Right lobe of liver (tissue), 6 donors: ENCODE measurements around the gene GLIS1. TPM values are rescaled to one million over a fixed set of nuclear protein-coding genes. Genes with fewer than 3 reads are reported as not detected.

Source experiments
- ATAC-seq, 4 donors: fragments of 200-7000 bp; cut with Tn5 transposase; one replicate each; pipeline ENCODE4 v1.9.1; 2020; ENCODE audit warnings: mild to moderate bottlenecking in 4 of 4, moderate library complexity in 4 of 4
- DNase-seq, 3 donors: peaks; one replicate each; pipeline ENCODE4 v3.0.0-alpha.2; 2020
- H3K27ac ChIP-seq, 3 donors: fragments of 200-600 bp; one replicate each; pipeline ENCODE4 v1.8.0; 2022
- H3K27me3 ChIP-seq, 2 donors: fragments of 200-600 bp; one replicate each; pipeline ENCODE4 v1.8.0; 2022
- H3K36me3 ChIP-seq, 4 donors: fragments of 200-600 bp; sonication (generic) in 1 of 4; one replicate each; pipeline versions ENCODE4 v1.5.1 to v1.8.0; 2017 to 2022; ENCODE audit warnings: control low read depth in 1 of 4
- H3K4me1 ChIP-seq, 4 donors: fragments of 200-600 bp; sonication (generic) in 1 of 4; one replicate each; pipeline versions ENCODE4 v1.5.1 to v1.8.0; 2017 to 2022; ENCODE audit warnings: control low read depth in 1 of 4
- H3K4me3 ChIP-seq, 3 donors: fragments of 200-600 bp; one replicate each; pipeline ENCODE4 v1.8.0; 2022
- H3K9me3 ChIP-seq, 4 donors: fragments of 200-600 bp; sonication (generic) in 1 of 4; one replicate each; pipeline versions ENCODE4 v1.5.1 to v1.8.0; 2017 to 2022; ENCODE audit warnings: control low read depth in 1 of 4
- CTCF ChIP-seq, 4 donors: fragments of 200-600 bp in 3 of 4; fragments of 450-650 bp in 1 of 4; IDR thresholded peaks; one replicate each; pipeline versions ENCODE4 v1.5.1 to v1.8.0; 2016 to 2022; ENCODE audit warnings: antibody characterized with exemption in 4 of 4, mild to moderate bottlenecking in 2 of 4
- POLR2A ChIP-seq: fragments of 450-650 bp; IDR thresholded peaks from one replicate; pipeline ENCODE4 v1.6.1; 2017; ENCODE audit warnings: antibody characterized with exemption, mild to moderate bottlenecking
- WGBS: methylation state at CpG from one replicate; pipeline ENCODE4 v1.1.6; 2018; ENCODE audit warnings: low coverage, low lambda C conversion rate; ENCODE audit not compliant: insufficient coverage; ENCODE audit errors: missing lambda C conversion rate; 5-methylcytosine and 5-hydroxymethylcytosine counted together
- intact Hi-C, 2 donors: fragments of 100-400 bp; cut with DNase I; formaldehyde crosslinking; loops; one replicate each; pipeline versions ENCODE4 v1.11.2 to v1.14.1; 2022
- total RNA-seq, 6 experiments: library from RNA; depleted of rRNA in 2 of 6; stranded (reverse); fragments of >200 nt in 2 of 6; fragmentation: NEBNext Ultra II Directional in 3 of 6; extraction: Animal tissue kit (Norgen Biotek cat#: 25700) in 3 of 6; gene quantifications; one replicate each; pipeline versions ENCODE4 v1.1.0 to v1.2.4, GENCODE V29; 2016 to 2023
- donor health status: DM: no; HTN: yes; CAD: no.
- donor health status: DM: no; HTN: no; CAD: no.
- donor health status: DM: no; HTN: no; CAD: no.
- donor health status: DM: no; HTN: yes; CAD: no.
- donor health status: DM: no; HTN: yes; CAD: no.

GLIS1 gene
- total RNA-seq, 6 experiments from 2014 or later = not detected

- no peaks in the 10 kb centered on the region for H3K4me1 ChIP-seq
- intact Hi-C loops = no loop called here
- H3K9me3 ChIP-seq = no peaks in the 10 kb centered on the region
- H3K36me3 ChIP-seq = no peaks in the 10 kb centered on the region
- no peak for TF ChIP-seq CTCF (IDR thresholded peaks at IDR 0.05)
- no peak for TF ChIP-seq POLR2A
- H3K4me3 ChIP-seq = no peak overlapping the region
- ATAC-seq (no peak), DNase-seq (no peak)
- H3K27me3 ChIP-seq = no peaks in the 10 kb centered on the region
- H3K27ac ChIP-seq = no peak overlapping the region
- 85% methylated on average over 4 of the region's 4 CpGs for WGBS
Measured at GRCh38 chr1:53581476-53581875, 157.5 kb downstream of the GLIS1 start.

- Histone ChIP-seq H3K4me1 (no peaks in the 10 kb centered on the region), H3K36me3 (no peaks in the 10 kb centered on the region), H3K9me3 (no peaks in the 10 kb centered on the region), H3K27ac (no peak overlapping the region), H3K27me3 (no peaks in the 10 kb centered on the region), H3K4me3 (no peak overlapping the region)
- TF ChIP-seq CTCF (IDR thresholded peaks at IDR 0.05) = no peak
- TF ChIP-seq POLR2A = no peak
- WGBS = 88% methylated on average over 7 of the region's 9 CpGs
- DNase-seq (no peak), ATAC-seq (no peak)
- intact Hi-C loops = no loop called here
Measured at GRCh38 chr1:53580739-53581475, 158.1 kb downstream of the GLIS1 start.

- no peak overlapping the region for H3K4me3 ChIP-seq
- H3K9me3 ChIP-seq = no peaks in the 10 kb centered on the region
- ATAC-seq (no peak), DNase-seq (no peak)
- 100% methylated on average over 1 of the region's 4 CpGs for WGBS
- no peaks in the 10 kb centered on the region for H3K27me3 ChIP-seq
- H3K36me3 ChIP-seq = no peaks in the 10 kb centered on the region
- H3K27ac ChIP-seq = no peak overlapping the region
- intact Hi-C loops = no loop called here
- no peaks in the 10 kb centered on the region for H3K4me1 ChIP-seq
- no peak for TF ChIP-seq POLR2A
- no peak for TF ChIP-seq CTCF (IDR thresholded peaks at IDR 0.05)
Measured at GRCh38 chr1:53580009-53580400, 159.0 kb downstream of the GLIS1 start.

GRCh38 chr1:53579221-53580008 lies 159.5 kb downstream of the GLIS1 start:
- no peaks in the 10 kb centered on the region for H3K4me1 ChIP-seq
- intact Hi-C loops = no loop called here
- ATAC-seq = no peak
- H3K27ac ChIP-seq = no peak overlapping the region
- no peak for TF ChIP-seq POLR2A
- no peaks in the 10 kb centered on the region for H3K27me3 ChIP-seq
- 54% methylated on average over 7 of the region's 16 CpGs for WGBS
- no peaks in the 10 kb centered on the region for H3K9me3 ChIP-seq
- no peaks in the 10 kb centered on the region for H3K36me3 ChIP-seq
- no peak overlapping the region for H3K4me3 ChIP-seq
- no peak for DNase-seq

GRCh38 chr1:53578358-53578757 lies 160.6 kb downstream of the GLIS1 start:
- Histone ChIP-seq H3K36me3 (no peaks in the 10 kb centered on the region), H3K4me1 (no peaks in the 10 kb centered on the region), H3K27ac (no peak overlapping the region), H3K27me3 (no peaks in the 10 kb centered on the region), H3K4me3 (no peak overlapping the region), H3K9me3 (no peaks in the 10 kb centered on the region)
- intact Hi-C loops = no loop called here
- 81% methylated on average over 3 of the region's 3 CpGs for WGBS
- no peak for ATAC-seq
- TF ChIP-seq POLR2A (no peak), CTCF (IDR thresholded peaks at IDR 0.05) (no peak)
- DNase-seq = no peak
